NK-92 (cell line): ENCODE results near the gene SULF2.

Source experiments
- DNase-seq: peaks from one replicate; lab custom pipeline; 2025; ENCODE audit not compliant: unreplicated experiment; lab: John Stamatoyannopoulos, UW

SULF2 gene

GRCh38 chr20:47672886-47673670, 112.2 kb downstream of the SULF2 start:
- no peak for DNase-seq

DNA sequence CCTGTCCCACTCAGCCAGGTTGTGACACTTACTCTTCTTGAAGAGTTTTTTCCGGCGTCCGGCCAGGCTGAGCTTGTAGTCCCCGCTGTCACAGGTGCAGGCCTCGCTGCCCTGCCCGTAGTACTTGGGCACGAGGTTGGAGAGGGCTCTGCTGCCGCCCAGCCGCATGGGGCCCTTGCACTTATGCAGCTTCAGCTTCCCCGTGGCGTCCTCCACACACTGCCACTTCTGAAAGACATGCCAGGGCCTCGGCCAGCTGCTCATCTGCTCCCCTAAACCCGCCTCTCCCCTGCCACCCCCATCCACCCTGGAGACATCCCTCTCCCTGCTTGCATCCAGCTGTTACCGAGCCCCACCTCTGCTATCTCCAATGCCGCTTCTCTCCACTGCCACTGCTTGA, 113.1 kb downstream of the SULF2 start:
- DNase-seq = no peak

- no peak for DNase-seq
These were observed 114.4 kb downstream of the SULF2 start for GRCh38 chr20:47670913-47671312.

GRCh38 chr20:47669927-47670890, 115.1 kb downstream of the SULF2 start:
- no peak for DNase-seq

- DNase-seq = no peak
These were observed 115.8 kb downstream of the SULF2 start for GRCh38 chr20:47669489-47669888.

DNA sequence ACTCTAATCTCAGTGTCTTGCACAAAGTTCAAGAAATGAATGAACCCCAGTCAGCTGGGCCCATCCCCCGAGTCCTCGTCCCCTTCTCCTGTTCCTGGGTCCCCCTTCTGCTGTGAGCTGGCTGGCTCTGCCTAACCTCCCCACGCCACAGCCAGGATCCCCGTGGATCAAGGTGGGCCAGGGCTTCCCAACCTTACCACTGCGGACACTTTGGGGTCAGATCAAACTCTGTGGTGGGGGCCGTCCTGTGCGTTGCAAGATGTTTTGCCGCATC, 116.2 kb downstream of the SULF2 start:
- DNase-seq = no peak

DNA sequence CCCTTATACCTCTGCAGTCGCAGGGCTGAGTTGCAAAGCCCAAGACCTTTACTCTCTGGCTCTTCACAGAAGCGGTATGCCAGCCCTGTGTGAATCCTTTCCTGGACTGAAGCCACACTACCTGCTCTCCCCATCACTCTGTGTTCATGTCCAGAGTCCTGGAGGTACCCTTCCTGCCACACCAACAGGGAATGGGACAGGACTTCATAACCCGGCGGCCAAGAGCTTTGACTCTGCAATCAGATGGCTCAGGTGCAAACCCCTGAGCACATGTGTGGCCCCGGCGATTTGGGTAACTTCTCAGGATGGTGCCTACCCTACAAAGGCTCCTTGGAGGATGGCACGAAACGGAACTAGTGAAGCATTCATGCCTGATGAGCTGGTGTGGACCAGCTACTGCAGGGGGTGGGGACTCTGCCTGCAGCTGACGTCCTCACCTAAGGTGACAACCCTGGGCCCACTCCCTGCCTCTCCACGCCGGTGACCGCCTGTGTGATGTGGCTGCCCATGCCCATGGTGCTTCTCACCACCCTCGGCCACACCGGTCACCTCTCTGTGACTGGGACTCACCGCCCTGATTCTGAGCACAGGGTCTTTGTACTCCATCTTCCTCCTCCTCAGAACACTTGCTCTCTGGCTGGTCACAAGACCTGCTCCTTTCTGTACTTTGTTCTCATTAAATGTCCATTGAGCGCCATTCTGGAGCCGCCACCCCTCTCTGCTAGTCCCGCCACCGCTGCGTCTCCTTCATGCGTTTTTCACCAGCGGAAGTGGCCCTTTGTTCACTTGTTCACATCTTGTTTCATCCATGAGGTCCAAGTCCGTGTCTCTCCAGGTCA, 116.7 kb downstream of the SULF2 start:
- no peak for DNase-seq

DNA sequence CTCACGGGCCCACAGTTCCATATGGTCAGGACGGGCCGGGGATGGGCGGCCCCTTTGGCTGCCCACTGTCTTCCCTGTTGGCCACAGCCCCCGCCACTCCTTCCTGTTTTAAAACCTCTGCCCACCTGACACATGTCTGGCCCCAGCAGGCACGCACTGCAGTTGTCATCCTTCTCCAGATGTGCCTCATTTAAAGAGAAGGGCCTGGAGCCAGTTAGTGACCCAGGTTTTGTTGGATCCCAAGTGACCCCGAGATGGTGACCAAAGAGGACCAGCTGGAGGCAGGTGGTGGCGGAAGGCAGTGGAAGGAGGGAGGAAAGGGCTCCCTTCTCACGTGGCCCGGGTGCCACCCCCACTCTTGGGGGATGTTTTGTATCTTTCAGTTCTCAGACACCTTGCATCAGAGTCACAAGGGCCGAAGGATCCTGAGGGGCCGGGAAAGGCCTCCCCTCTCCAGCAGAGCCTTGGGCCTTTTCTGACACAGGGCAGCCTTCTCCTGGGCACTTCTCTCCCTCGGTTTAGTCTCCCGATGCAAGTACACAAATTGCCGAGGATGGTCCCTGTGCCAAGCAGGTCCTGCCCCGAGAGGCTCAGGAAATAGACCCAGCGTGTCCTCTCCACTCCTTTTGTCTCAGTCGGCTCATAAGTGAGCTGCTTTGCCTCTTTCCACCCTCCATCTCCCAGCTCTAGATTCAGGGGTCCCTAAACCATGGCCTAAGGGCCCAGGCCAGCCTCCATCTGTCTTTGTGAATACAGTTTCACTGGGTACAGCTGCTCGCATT, 117.6 kb downstream of the SULF2 start:
- no peak for DNase-seq

DNA sequence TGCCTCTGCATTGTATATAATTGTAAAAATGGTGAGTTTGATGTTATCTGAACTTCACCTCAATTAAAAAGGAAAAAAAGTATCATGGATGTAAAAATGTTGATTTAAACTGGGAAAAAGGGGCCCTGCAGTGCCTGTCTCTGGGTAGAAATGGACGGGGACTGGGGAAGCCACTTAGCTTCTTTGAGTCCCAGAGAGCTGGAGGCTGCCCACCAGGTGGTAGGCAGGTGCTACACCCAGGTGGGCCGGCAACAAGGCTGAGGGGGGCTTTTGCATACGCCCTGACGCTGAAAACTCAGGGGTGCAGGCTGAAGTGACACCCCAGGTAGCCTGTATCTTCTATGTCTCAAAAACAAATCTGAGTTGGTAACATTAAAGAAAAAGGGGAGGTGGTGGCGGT, 118.2 kb downstream of the SULF2 start:
- DNase-seq = no peak

DNA sequence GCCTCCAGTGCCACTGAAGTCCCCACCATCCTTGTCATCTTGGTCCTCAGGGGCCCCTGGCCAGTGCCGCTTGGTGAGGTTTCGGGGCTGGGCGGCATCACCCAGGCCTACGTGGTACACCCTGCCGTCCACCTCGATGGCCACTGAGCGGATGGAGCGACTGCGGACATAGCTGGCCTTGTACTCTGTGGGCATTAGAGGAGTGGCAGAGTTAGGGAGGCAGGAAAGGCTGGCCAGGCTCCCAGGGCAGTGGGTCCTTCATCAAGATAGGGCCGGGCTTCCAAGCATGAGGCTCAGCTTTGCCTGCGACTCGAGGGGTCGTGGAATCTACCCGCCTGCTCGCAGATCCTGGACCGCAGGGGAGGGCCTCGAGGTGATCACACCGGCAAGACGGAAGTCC, 119.0 kb downstream of the SULF2 start:
- no peak for DNase-seq

DNA sequence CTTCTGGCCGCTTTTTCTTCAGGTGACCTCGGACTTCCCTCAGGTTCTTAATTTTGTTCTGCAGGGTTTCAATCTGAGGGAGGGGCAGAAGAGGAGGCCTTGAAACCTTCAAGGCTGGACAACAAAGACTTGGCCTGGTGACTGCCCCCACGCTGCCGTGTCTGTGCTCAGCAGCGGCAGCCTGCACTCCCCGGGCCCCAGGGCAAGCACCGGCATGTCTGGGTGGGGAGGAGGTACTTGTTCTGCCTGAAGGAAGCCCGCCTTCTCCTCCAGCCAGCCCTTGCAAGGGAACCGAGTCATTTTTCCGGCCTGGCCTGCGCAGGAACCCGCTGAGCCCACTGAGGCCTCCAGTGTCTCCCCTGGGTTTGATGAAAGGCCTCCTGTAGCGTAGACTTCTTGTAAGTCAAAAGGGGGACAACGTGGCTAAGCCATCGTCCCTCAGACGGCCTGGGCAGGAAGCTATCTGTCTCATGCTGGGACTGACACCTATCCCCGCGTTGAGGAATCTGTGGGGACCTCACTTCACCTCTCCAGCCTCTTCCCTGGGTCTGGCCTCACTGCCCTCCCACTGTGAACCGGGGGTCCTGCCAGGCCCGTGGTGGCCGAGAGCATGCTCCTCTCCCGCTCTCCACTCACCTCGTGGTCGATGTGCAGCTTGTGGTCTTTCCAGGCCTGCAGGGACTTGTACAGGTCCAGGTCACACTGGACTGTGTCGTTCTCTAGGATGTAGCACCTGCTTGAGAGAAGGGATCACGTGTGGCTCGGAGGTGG, 119.9 kb downstream of the SULF2 start:
- DNase-seq = no peak

DNA sequence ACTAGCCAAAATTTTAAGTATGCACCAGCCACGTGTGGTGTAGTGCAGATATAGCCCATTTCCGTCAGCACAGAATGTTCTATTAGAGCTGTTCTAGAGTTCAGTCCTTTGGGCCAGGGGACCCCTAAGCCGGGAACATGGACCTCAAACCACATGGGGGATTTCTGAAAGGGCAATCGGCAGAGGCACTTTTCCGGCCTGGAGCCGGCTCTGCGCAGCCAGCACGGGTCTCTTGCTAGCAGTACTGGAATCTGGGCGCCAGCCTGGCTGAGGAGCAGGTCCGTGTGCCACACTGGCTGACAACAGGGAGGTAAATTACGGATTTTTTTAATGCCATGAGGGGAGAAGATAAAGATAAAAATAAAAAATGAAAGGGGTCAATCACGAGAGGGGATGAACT, 120.5 kb downstream of the SULF2 start:
- no peak for DNase-seq

DNA sequence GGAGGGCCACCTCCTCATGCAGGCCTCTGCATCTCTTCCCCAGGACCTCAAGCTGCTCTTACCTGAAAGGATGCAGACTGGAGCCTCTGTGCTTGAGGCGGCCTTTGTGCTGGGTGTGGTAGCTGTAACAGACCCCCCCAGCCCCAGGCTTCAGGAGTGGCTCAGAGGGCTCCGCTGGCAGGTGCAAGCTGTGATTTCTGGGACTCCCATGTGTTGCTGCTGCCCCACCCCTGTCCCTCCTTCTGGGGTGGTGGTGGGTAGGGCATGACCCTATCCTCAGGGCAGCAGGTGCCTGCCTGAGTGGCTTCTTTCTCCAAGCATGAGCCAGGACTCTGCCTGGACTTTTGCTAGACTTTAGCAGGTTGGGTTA, 121.2 kb downstream of the SULF2 start:
- no peak for DNase-seq

GRCh38 chr20:47663354-47664067, 121.8 kb downstream of the SULF2 start:
- no peak for DNase-seq

DNA sequence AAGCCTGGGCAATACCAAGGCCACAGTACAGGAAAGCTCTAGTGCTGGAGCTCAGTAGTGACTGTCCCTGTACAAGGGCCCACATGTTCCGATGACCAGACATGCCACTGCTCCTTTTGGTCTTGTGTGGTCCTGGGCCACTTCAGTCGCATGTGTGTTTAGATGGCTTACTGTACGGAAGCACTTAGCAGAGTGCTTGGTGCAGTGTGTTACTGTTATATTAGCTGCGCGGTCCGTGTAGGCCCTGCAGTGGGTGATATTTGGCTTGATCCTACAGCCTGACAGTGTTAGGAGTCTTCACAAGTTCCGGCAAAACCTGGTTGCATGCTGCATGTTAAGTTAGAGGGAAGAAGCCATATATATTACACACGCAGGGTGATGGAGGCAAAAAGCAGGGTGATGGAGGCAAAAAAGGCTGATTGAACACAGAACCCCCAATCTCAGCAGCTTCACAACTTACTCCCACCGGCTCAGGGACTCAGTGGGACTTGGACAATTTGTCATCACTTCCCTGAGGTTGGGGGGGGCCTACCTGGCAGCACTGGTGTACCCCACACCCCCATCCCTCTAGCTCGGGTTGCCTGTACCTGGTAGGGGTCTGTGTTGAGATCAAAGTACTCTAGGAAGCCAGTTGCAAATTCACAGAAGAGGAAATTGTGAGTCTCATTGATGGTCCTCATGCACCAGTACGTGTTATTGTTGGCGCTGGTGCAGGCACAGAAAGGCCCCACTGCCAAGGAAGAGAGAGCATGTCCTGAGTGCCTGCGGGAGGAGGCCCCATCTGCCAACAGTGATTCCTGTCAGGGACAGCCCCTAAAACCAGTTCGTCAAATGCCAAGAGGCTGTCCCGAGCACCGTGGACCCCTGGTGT, 122.6 kb downstream of the SULF2 start:
- DNase-seq = no peak

DNA sequence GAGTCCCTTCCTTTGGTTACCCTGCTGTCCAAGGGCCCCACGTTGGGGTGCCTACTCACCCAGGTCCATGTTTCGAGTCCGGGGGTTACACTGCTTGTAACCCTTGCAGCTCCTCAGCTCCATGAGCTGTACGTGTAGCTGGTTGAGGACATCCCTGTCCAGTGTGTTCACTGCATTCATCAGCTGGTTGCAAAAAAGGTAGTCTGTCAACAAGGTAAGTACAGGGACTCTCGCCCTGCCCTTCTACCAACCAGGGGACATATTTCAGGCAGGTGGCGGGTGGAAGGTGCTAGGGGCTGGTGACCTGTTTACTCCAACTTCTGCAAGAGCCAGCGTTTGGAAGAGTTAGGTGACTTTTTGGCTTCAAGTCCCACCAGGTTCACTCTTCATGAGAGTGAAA, 123.6 kb downstream of the SULF2 start:
- DNase-seq = no peak

DNA sequence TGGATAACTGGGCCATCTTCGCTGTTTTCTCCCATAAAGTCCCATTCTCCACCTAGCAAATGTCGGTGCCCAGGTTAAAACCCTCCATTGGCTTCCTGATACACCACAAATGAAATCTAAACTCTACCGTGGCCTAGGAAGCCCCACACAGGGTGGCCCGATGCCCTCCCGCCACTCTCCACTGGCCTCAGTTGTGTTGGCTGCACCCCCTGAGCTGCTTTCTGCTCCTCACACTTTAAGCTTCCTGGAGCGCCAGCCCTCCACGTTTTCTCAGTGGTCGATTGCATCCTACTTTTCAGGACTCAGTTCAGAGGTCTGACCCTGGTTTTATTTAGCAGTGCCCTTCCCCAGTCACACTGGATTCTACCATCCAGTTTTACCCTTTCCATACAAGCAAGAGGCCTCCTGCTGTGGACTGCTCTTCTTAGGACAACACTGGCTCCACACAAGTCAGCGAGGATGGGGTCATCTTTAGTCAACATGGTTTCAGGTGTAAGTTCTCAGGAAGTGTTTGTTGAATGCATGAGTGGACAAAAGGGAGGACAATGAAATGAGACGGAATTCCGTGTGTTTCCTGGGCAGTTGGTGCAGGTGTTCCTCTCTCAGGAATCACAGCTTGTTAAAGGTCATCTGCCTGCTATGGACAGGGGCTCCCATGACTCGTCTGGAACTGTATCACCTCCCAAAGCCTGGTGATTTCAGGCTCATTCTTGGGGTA, 124.1 kb downstream of the SULF2 start:
- no peak for DNase-seq

DNA sequence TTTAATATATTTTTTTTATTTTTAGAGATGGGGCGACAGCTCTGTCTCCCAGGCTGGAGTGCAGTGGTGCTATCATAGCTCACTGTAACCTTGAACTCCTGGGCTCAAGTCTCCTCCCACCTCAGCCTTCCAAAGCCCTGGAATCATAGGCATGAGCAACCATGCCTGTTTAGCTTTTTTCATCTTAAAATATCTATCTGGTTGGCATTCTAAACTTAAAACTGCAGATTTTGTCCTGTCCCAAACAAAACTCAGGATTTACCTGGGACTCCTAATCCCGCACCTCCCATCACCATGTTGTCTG, 124.7 kb downstream of the SULF2 start:
- DNase-seq = no peak
